ENCODE measurements around the gene BPIFB2.
"Not testable (repeated sequence)": the region's sequence is repeated elsewhere in the genome, so short reads cannot be mapped to it uniquely, and the experiment has no call there.

BPIFB2 gene

DNA sequence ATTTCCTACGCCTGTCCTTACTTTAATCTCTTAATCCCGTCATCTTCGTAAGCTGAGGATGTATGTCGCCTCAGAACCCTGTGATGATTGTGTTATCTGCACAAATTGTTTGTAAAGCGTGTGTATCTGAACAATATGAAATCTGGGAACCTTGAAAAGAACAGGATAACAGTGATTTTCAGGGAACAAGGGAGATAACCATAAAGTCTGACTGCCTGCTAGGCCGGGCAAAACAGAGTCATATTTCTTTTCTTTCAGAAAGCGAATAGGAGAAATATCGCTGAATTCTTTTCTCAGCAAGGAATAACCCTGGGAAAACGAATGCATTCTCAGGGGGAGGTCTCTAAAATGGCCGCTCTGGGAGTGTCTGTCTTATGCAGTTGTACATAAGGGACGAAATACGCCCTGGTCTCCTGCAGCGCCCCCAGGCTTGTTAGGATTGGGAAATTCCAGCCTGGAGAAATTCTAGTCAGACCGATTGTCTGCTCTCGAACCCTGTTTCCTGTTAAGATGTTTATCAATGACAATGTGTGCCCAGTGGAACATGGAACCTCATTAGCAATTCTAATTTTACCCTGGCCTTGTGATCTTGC is 37.7 kb downstream of the BPIFB2 start:
- DNase-seq, result not testable (repeated sequence)

DNA sequence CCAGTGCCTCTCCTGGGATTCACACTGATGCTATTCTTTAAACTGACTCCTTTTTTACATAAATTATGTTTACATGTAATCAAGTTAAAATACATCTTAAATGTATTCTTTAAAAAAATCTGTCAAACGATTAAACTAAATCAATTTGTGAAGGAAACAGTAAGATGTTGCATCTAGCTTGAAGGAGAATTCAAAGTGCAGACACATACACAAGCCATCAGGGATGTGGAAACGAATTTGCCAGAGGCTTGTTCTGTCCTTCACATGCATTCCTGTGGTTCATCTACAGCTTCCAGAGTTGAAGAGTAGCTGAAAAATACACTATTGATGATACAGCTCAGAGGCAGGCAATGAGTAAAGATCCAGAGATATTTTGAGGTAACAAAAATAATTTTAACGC is 38.9 kb downstream of the BPIFB2 start:
- DNase-seq, result no peak

DNA sequence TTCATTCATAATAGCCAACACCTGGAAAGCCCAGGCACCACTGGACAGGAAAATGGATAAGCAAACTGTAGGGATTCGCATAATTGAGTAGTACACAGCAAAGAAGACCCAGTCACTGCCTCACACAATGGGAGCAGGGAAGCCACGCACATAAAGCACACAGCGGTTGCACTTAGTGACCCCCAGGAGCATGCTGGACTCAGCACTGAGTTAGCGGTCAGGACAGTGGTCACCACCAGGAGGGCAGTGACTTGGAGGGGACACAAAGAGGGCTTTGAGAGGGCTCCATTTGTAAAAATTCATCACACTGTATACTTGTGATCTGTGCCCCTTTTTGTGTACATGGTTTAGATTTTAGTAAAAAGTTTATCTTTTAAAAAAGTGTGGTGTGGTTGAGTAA is 43.8 kb downstream of the BPIFB2 start:
- DNase-seq, result no peak

DNA sequence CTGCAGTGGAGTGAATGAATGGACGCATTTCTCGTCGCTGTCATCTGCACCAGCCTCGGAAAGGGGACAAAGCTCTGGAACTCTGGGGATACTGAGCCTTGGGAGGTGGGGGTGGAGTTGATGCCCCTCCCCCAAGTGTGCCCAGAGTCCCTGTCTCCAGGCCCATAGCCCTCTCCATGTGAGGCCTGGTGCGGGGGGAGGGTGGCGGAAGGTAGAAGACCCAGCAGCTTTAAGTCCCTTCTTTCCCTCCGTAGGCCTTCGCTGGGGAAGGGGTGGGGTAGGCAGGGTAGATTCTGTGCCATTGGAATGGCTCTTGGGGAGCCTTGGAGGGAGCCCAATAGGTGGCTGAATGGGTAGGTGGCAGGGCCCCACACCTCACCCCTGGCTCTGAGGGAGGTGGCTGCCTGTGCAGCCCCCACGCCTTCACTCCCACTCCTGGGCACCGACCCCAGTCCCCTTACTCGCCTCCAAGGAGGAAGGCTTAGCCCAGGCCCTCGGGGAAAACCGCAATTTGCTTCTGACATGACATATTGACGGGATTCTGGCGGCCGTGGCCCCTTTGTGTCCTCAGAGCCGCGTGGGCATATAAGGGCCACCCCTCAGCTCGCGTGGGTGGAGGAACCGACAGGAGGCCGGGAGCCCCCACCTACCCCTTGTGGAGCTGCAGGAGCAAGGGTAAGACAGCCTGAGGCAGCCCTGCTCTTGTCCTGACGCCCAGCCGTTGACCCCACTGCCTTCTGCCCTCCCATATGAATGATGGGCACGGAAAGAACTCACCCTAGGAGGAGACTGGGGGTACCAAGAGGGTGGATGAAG is 46.0 kb downstream of the BPIFB2 start, which contains the start of gene BPIFB3:
TSS of gene BPIFB3 (plus strand) at position 613 of the 816 bp plus-strand sequence. CDS start 1,533 bp downstream, outside the sequence.
- no peak for DNase-seq

DNA sequence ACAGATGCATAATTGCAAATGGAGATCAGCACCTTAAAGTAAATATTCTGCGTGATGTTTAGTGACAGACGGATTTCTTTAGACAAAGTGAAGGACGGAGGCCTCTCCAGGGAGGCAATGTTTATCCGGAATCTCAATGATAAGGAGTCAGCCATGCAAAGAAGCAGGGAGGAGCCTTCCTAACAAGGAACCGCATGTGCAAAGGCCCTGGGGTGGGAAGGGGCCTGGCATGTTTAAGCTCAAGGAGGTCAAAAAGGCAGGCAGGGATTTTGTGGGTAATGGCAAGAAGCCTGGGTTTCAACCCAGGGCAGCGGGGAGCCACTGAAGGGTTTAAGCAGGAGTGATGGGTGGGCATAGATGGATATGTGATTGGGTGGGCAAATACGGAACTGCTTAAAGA is 46.9 kb downstream of the BPIFB2 start:
- DNase-seq, result no peak

DNA sequence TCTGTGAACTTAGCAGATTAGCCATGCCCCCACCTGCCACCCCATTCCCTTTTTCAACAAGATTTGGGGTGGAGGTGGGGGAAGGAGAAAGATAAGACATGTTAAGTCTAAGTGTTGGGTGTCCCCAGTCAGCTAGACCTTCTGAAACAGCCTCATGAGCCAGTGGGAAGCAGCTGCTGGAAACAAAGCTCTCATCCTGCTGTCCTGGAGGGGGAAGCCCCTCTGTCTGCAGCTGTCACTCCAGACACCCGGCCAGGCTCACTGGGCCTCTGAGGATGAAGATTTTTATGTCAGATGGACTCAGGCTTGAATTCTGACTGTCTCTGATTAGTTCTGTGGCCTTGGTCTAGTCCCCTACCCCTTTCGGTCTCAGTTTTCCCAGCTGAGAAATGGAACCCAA is 47.3 kb downstream of the BPIFB2 start:
- DNase-seq, result no peak

DNA sequence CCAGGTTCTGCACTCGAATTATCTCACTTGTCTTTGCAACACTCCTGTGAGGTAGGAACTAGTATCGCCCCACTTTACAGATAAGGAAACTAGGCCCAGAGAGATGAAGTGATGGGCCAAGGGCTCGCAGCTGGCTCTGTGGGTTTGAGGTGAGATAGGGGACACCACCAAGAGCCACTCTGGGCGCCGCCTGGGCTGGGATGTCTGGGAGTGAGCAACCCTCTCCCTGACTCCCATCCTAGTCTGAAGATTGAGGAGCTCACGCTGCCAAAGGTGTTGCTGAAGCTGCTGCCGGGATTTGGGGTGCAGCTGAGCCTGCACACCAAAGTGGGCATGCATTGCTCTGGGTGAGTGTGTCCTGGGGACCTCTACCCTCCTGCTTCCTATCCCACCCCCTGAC is 51.6 kb downstream of the BPIFB2 start:
- no peak for DNase-seq

DNA sequence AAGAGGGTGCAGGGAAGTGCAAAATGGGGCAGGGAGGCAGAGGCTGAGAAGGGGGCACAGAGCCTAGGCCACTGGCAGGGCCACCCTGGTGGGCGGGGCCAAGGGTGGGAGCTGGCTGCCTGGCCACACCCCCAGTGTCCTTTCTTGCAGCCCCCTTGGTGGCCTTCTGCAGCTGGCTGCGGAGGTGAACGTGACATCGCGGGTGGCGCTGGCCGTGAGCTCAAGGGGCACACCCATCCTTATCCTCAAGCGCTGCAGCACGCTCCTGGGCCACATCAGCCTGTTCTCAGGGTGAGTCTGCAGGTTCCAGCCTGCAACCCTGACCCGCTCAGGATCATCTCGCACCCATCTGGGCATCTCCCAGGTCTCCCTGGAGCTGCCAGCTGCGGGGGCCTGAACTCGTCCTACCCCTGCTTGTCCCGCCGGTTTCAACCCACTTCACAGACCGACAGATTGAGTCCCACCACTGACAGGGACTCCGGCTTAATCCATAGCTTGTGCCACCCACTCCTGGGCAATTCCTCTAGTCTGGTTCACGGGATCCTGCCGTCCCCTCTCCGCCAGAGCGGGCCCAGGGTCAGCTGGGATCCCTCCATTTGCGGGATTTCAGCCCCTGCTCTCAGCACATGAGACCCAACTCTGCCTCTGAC is 52.4 kb downstream of the BPIFB2 start:
- DNase-seq, result no peak

DNA sequence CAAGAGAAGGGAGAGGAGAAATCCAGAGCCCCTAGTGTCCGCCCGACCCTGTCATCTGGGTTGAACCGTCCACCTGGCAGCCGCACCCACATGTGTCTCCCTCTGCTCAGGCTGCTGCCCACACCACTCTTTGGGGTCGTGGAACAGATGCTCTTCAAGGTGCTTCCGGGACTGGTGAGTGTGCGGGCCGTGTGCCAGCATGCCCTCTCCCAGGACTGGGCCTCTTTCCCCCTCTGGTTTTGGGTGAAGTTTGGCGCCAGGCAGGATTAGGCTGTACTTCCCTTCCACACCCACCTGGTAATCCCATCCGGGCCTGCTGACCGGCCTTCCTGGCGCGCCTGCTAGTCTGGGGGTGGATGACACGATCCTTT is 54.1 kb downstream of the BPIFB2 start:
- no peak for DNase-seq

DNA sequence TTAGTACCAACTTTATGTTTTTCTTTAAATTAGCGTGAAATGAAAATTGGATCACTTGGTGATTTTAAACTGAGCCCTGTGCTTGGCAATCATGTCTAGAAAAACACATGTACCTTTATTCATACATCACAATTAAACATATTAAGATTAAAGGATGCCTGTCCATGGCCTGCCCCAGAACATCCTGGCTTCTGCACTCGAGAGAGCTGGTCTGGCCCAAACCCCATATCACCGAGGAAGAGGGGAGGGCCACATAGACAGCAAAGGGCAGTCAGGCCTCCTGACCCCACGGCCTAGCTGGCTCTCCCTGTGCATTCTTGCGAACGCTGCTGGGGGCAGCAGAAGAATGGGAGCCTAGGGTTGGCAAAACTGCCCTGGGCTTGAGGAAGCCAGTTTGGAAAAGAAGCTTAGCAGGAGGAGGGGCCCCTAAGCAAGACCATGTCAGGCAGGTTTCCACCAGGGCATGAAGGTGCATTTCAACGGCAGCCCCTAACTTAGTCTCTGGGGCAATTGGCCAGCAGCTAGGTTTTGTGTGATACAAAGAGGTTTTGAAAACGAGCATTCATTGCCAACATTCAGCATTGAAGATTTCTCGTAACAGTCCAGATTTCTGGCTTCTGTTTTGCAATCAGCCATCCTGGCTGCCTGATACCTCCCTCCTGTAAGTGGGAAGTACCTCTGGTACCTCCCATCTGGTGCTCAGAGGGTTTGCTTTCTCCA is 54.8 kb downstream of the BPIFB2 start:
- no peak for DNase-seq

DNA sequence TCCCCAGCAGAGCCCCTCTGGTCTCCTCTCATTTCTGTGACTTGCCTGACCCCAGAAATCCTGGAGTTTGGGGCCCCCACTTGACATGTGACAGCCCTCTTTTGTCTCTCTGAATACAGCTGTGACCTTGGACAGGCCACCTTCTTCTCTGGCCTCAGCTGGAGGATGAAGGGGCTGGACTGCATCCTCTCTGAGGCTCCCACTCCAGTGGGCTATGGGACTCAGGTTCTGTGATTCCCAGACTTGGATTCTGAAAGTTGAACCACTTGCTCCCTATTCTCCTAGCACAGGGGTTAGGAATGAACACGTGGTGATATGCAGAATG is 55.3 kb downstream of the BPIFB2 start:
- DNase-seq, result no peak

DNA sequence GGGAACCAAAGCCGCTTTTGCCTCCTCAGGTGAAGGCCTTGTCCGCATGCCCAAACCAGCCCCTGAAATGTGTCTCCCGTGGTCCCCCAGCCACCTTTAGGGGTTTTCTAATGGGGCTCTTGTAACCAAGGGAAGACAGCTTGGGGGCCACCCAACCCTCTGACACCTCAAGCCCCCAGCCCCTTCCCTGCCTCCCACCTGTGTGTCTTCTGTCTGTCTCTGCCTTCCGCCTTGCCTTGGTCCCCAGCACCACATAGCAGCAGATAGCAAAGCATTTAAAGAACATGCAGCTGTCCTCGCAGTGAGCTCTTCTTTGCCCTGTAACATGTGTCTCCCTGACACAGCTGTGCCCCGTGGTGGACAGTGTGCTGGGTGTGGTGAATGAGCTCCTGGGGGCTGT is 55.8 kb downstream of the BPIFB2 start:
- no peak for DNase-seq

DNA sequence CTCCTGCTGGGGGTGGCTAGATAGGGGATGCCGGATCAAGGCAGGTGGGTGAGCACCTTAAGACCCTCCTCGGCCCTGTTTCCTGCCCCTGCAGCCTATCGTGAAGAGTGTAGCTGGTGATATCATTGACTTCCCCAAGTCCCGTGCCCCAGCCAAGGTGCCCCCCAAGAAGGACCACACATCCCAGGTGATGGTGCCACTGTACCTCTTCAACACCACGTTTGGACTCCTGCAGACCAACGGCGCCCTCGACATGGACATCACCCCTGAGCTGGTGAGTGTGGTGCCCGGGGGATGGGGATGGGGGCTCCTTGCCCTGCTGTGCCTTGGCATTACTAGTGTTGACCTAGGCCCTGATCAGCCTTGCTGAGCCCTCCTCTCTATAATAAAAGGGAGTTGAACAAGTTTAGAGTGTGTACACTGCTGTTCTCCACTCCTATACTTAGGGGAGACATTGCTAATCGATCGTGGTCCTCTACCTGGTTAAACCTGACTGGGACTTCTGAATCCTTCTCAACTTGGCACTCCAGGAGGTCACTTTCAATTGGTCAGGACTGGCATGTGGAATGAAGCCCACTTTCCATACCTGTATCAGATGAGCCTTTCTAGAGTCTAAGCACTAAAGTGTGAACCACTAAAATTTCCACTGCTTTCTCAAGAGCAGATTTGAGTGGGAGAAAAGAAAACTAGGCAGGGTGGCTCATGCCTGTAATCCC is 57.2 kb downstream of the BPIFB2 start:
- DNase-seq, result no peak

DNA sequence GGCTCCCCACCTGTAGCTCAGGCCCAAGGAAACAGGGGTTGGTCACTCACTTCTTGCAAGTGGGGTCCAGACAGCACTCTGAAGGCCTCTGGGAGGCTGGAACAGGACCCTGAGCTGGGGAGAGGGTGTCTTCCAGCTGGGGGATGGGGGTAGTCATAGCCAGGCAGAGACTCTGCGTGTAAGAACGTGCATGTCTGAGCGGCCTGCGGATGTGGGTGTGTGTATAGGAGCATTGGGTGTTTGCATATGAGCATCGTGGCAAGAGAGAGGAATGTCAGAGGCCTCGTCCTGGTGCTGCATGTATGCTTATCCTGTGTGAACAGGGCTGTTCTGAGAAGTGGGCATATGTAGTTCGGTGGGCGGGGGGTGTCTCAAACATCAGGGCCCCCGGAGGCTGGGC is 58.3 kb downstream of the BPIFB2 start:
- DNase-seq, result no peak

DNA sequence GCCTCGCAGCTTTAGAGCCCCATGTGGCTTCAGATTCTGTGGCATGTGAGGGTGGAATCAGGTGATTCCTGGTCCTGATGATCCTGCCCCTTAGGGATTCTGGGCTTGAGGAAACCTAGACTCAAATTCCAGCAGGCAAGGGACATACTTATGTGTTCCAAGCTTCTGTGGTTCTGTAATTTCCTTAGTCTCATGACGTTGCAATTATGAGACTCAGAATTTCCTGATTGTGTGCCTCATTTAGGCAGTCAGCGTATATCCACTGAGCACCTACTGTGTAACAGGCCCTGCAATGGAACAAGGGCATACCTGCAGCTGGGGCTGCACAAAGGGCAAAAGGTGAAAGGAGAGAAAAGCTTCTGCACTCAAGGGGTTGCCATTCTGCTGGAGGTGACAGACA is 60.3 kb downstream of the BPIFB2 start:
- DNase-seq, result no peak

DNA sequence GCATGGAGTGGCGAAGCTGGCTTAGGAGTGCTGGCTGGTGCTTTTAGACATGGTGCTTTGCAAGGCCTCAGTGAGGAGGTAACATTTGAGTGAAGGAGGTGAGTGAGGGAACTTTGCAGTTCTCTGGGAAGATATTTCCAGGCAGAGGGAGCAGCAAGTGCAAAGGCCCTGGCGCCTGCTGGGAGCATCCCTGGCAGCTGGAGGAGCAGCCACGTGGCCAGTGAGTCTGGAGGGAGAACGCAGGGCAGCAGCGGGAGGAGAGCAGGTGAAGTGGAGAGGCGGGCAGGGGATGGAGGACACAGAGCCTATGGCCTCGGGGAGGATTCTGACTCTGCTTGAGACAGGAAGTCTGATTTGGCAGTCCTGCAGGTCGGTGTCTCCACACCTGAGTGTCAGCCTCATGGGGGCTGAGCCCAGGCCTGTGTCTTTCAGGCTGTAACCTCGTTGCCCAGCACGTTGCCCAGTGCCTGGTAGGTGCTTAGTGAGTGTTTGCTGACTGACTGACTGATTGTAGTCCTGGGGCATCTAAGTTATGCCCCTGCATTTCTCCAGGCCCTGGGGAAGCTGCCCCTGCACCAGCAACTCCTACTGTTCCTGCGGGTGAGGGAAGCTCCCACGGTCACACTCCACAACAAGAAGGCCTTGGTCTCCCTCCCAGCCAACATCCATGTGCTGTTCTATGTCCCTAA is 60.9 kb downstream of the BPIFB2 start:
- no peak for DNase-seq

DNA sequence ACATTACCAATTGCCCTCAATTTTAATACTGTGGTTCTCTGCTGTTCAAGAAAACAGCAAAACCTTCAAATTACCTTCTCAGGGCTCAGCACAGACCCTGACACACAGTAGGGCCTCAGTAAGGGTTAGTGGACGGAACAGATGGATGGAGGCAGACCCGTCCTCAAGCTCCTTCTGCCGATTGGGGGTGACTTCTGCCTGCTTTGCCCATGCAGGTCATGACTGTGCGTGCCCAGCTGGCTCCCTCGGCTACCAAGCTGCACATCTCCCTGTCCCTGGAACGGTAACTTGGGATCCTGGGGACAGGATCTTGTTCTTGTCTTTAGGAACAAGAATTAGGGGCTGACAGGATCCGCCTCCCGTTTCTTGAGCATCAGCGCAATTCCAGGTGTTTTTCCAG is 62.2 kb downstream of the BPIFB2 start:
- no peak for DNase-seq

DNA sequence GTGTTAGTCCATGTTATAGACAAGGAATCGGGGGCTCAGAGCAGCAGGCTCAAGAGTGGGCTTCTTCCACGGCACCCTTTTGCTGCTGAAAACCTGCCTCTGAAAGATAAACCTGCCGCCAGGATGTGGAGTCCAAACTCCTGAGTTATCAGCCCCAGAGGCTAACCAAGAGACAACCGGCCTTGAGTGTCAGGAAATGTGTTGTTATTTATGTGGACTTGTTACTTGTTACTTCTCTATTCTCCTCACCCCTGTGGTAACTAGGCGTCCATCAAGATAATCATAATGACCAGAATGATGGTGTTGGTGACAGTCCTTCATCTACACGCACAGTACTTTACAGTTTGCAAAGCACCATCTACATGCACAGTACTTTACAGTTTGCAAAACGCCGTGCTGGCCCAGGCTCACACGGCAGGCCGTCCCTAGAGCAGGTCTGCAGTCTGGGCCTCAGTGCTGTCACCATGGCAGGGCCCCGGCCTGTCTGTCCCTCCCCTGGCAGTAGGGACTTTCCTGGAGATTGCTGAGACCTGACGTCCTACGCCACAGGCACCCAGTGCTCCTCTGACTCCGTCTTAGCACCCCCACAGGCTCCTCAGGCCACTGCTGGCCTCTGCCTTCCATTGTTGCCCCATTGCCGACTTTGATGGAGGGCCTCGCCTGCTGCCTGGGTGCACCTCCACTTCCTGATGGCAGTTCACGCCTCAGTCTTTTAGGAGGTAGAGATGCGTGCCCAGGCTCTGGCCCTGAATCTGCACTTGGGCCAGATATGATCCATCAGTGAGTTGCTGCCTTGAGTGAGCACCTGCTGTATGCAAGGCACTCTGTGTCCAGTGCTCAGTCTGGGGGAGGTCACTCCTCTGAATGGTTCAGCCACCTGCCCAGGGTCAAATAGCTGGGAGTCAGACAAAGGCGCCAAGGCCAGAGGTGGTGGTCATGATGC is 62.9 kb downstream of the BPIFB2 start:
- DNase-seq, result no peak

DNA sequence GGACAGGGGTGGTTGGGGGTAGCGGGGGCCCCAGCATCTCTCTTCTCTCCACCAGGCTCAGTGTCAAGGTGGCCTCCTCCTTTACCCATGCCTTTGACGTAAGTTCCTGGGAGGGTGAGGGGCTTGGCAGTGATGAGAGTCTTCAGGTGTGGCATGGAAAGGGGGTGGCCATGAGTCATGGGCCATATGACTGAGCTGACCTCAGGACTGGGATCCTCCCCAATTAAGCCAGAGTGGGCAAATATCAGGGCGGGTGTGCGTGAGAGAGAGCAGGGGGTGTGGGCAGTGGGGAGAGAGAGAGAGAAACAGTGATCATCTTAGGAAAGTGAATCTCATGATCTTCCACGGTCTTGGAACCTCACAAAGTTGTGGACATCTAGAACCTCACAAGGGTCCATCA is 63.7 kb downstream of the BPIFB2 start:
- DNase-seq, result no peak

DNA sequence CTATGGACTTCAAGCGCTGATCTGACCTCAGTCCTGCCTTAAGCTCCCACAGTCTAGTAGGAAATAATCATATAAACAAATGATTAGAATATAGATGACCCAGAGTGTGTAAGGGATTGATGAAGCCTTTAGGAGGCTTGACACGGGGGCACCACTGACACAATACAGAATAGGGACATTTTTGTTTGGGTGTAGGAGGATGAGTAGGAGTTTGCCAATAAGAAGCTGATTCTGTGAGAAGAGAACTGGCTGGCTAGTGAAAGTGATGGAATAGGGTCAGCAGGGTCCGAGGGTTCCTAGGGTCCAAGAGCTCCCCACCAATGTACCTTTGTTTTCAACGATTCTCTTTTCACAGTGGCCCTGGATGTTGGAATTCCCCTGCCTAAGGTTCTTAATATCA is 64.9 kb downstream of the BPIFB2 start:
- no peak for DNase-seq

DNA sequence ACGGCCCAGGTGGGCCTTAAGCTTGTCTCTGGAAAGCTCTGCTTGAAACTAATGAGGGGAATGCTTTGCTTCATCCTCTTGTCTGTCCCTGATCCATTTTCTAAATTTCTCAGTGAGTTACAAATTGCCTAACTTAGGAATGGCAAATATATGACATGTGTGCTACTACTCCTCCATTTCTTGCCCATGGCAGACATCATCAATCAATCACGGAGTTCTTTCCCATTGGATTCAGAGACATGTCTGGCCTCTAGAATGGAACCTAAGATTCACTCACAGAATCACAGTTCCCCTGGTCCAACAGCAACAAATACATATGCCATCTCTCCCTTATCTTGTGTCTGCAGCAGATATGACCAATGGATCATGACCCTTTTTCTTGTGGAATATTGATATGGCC is 65.3 kb downstream of the BPIFB2 start:
- no peak for DNase-seq

All from eye (tissue), 1 donor.